K562 (cell line): Measurements from ENCODE around the gene LIPE.

Experiments used
- ATF2 ChIP-seq: sonication (generic); formaldehyde crosslinking; IDR thresholded peaks from 2 replicates; pipeline ENCODE4 v1.8.1; 2022; ENCODE audit warnings: missing genetic modification reagents
- BRCA1 ChIP-seq, 2 experiments: fragments of 450-650 bp in 1 of 2; sonication (generic) in 1 of 2; formaldehyde crosslinking in 1 of 2; IDR thresholded peaks; 2 replicates each; pipeline versions ENCODE4 v1.5.0 to v1.6.1; 2017 to 2020; ENCODE audit warnings: mild to moderate bottlenecking in 1 of 2, missing genetic modification reagents in 1 of 2
- CREB1 ChIP-seq, 2 experiments: sonication (generic) in 1 of 2; formaldehyde crosslinking in 1 of 2; IDR thresholded peaks; 2 replicates each; pipeline versions ENCODE4 v1.6.1 to v1.8.0; 2012 to 2022; ENCODE audit warnings: inconsistent platforms in 1 of 2, mild to moderate bottlenecking in 1 of 2, missing genetic modification reagents in 1 of 2, moderate library complexity in 1 of 2
- CTCF ChIP-seq, 3 experiments: IDR thresholded peaks in 2 of 3; conservative IDR thresholded peaks in 1 of 3; 2 replicates each; pipeline ENCODE4 v1.5.1; 2011 to 2012; ENCODE audit warnings: low read length in 3 of 3, mild to moderate bottlenecking in 3 of 3, control low read depth in 2 of 3, improper control_type of control experiment in 1 of 3, inconsistent platforms in 1 of 3, low read depth in 1 of 3, mixed read lengths in 1 of 3, moderate library complexity in 1 of 3; ENCODE audit not compliant: insufficient read depth in 2 of 3
- IFI16 ChIP-seq: fragments of 250-450 bp; sonication (Bioruptor Pico); IDR thresholded peaks from 2 replicates; pipeline ENCODE4 v2.1.2; 2022; ENCODE audit warnings: mild to moderate bottlenecking, inconsistent platforms
- POLR2A ChIP-seq: fragments of 450-650 bp; conservative IDR thresholded peaks from 2 replicates; pipeline ENCODE4 v1.6.1; 2016
- POLR2AphosphoS5 ChIP-seq: IDR thresholded peaks from 2 replicates; pipeline ENCODE4 v1.6.1; 2011; ENCODE audit warnings: mild to moderate bottlenecking, low read depth, low read length, moderate library complexity; ENCODE audit not compliant: control insufficient read depth, insufficient read depth
- RB1 ChIP-seq: fragments of 450-650 bp; IDR thresholded peaks from 2 replicates; pipeline ENCODE4 v1.6.1; 2017; ENCODE audit warnings: low read depth, mild to moderate bottlenecking
- SETDB1 ChIP-seq: IDR thresholded peaks from one replicate; pipeline ENCODE4 v1.6.1; 2012; ENCODE audit warnings: low read length, control low read depth, inconsistent platforms
- SRSF9 ChIP-seq: fragments of 200-400 bp; formaldehyde crosslinking; IDR thresholded peaks from 2 replicates; pipeline ENCODE4 v1.6.1; 2017; ENCODE audit warnings: low read depth, low read length, borderline replicate concordance
- TF ChIP-seq, protein P1 (sequence below): fragments of 450-650 bp; IDR thresholded peaks from 2 replicates; pipeline ENCODE4 v1.6.1; 2016; ENCODE audit warnings: missing biosample characterization, missing genetic modification characterization
- TF ChIP-seq, protein P2 (sequence below): sonication (generic); formaldehyde crosslinking; IDR thresholded peaks from 2 replicates; pipeline ENCODE4 v1.8.0; 2022; ENCODE audit warnings: mild to moderate bottlenecking, missing genetic modification reagents
- TF ChIP-seq, protein P3 (sequence below), 2 experiments: fragments of 450-650 bp; IDR thresholded peaks; 2 replicates each; pipeline ENCODE4 v1.6.1; 2016
- TF ChIP-seq, protein P4 (sequence below): sonication (generic); formaldehyde crosslinking; IDR thresholded peaks from 2 replicates; pipeline ENCODE4 v1.5.0; 2020; ENCODE audit warnings: missing genetic modification reagents

DNA sequence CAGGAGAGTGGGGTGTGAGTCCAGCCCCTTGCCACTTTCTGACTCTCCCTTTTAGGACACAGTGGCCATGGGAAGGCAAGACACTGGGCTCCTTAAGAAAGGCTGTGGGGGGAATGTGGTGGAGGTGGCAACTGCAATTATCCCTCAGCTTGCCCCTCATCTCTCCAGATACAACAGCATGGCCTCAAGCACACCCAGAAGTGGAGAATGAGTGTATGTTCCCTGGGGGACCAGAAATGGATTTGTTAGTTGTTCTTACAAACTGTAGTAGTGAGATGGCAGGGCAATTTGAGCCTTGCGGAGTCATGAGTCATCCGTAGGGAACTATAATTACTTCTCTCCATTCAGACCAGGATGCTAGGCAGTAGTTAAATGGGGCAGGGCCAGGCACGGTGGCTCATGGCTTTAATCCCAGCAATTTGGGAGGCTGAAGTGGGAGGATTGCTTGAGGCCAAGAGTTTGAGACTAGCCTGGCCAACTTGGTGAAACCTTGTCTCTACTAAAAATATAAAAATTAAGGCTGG lies 41.1 kb upstream of the LIPE start:
- TF ChIP-seq BRCA1 (IDR thresholded peaks at IDR 0.05): no peak
- TF ChIP-seq BRCA1 (CRISPR knock-in tag; IDR thresholded peaks at IDR 0.05): no peak
- TF ChIP-seq RB1: no peak
- TF ChIP-seq, protein P1, sequence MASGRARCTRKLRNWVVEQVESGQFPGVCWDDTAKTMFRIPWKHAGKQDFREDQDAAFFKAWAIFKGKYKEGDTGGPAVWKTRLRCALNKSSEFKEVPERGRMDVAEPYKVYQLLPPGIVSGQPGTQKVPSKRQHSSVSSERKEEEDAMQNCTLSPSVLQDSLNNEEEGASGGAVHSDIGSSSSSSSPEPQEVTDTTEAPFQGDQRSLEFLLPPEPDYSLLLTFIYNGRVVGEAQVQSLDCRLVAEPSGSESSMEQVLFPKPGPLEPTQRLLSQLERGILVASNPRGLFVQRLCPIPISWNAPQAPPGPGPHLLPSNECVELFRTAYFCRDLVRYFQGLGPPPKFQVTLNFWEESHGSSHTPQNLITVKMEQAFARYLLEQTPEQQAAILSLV (tag): no peak
- TF ChIP-seq CTCF (IDR thresholded peaks at IDR 0.05 in 2 of 3, conservative IDR thresholded peaks at IDR 0.05 in 1 of 3; ENCODE audit: insufficient read depth in 2 of 3, low read depth in 1 of 3, low read length in 3 of 3): no peak
- TF ChIP-seq IFI16 (CRISPR knock-in tag): no peak
- TF ChIP-seq POLR2AphosphoS5: no peak
- no peak for TF ChIP-seq ATF2
- TF ChIP-seq, protein P2, sequence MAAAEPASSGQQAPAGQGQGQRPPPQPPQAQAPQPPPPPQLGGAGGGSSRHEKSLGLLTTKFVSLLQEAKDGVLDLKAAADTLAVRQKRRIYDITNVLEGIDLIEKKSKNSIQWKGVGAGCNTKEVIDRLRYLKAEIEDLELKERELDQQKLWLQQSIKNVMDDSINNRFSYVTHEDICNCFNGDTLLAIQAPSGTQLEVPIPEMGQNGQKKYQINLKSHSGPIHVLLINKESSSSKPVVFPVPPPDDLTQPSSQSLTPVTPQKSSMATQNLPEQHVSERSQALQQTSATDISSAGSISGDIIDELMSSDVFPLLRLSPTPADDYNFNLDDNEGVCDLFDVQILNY: no peak
- no peak for TF ChIP-seq SETDB1
- TF ChIP-seq, protein P3, sequence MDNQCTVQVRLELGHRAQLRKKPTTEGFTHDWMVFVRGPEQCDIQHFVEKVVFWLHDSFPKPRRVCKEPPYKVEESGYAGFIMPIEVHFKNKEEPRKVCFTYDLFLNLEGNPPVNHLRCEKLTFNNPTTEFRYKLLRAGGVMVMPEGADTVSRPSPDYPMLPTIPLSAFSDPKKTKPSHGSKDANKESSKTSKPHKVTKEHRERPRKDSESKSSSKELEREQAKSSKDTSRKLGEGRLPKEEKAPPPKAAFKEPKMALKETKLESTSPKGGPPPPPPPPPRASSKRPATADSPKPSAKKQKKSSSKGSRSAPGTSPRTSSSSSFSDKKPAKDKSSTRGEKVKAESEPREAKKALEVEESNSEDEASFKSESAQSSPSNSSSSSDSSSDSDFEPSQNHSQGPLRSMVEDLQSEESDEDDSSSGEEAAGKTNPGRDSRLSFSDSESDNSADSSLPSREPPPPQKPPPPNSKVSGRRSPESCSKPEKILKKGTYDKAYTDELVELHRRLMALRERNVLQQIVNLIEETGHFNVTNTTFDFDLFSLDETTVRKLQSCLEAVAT (IDR thresholded peaks at IDR 0.05): no peak
- TF ChIP-seq POLR2A: no peak
- TF ChIP-seq CREB1 (IDR thresholded peaks at IDR 0.05): no peak
- no peak for TF ChIP-seq CREB1 (CRISPR knock-in tag; IDR thresholded peaks at IDR 0.05)
- TF ChIP-seq, protein P4, sequence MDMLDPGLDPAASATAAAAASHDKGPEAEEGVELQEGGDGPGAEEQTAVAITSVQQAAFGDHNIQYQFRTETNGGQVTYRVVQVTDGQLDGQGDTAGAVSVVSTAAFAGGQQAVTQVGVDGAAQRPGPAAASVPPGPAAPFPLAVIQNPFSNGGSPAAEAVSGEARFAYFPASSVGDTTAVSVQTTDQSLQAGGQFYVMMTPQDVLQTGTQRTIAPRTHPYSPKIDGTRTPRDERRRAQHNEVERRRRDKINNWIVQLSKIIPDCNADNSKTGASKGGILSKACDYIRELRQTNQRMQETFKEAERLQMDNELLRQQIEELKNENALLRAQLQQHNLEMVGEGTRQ (CRISPR knock-in tag): no peak
- TF ChIP-seq SRSF9: no peak
